Choroid plexus epithelial cell (primary cell): ENCODE data around the gene OPCML.

ENCODE experiments used
- DNase-seq: peaks from one replicate; pipeline ENCODE4 v3.0.0-alpha.2; 2010; ENCODE audit warnings: low read depth
- H3K4me3 ChIP-seq: 2 replicates; pipeline ENCODE4 v1.5.1; 2011; ENCODE audit warnings: low read depth, mild to moderate bottlenecking, control low read depth, low read length, moderate library complexity
- TF ChIP-seq, protein P1 (sequence below): conservative IDR thresholded peaks from 2 replicates; pipeline ENCODE4 v1.5.1; 2011; ENCODE audit warnings: low read depth, mild to moderate bottlenecking, control low read depth, inconsistent platforms, low read length, moderate library complexity

Gene OPCML

DNA sequence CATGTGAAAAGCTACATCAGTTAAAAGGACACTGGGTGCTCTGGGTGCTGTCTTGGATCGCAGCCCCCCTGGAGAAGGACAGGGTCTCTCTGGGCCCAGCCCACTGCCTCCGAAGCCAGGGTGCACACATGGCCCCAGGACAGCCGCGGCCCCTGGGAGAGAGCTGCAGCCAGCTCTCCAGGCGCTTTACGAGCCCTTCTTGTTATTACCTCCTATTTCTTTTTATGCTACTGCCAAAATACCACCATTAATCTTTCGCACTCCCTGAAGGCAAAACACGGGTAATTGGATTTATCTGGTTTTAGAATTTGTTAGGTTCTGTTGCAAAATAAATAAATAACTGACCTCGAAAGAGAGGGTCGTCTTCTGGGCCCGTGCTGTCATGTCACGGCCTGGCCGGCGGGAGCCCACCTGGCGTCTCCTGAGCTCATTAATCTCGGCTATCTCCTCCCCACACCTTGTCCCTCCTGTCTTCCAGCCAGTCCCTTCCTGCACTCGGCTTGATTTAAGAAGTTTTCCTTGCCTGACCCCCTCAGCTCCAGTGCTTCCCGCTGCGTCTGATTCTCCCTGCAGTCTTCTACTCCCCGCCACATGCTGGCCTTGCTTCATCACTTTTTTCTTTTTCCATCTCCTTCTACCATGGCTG is 611.7 kb downstream of the OPCML start:
- no peak overlapping the region for H3K4me3 ChIP-seq
- no peak for DNase-seq
- TF ChIP-seq, protein P1, sequence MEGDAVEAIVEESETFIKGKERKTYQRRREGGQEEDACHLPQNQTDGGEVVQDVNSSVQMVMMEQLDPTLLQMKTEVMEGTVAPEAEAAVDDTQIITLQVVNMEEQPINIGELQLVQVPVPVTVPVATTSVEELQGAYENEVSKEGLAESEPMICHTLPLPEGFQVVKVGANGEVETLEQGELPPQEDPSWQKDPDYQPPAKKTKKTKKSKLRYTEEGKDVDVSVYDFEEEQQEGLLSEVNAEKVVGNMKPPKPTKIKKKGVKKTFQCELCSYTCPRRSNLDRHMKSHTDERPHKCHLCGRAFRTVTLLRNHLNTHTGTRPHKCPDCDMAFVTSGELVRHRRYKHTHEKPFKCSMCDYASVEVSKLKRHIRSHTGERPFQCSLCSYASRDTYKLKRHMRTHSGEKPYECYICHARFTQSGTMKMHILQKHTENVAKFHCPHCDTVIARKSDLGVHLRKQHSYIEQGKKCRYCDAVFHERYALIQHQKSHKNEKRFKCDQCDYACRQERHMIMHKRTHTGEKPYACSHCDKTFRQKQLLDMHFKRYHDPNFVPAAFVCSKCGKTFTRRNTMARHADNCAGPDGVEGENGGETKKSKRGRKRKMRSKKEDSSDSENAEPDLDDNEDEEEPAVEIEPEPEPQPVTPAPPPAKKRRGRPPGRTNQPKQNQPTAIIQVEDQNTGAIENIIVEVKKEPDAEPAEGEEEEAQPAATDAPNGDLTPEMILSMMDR, result no peak

DNA sequence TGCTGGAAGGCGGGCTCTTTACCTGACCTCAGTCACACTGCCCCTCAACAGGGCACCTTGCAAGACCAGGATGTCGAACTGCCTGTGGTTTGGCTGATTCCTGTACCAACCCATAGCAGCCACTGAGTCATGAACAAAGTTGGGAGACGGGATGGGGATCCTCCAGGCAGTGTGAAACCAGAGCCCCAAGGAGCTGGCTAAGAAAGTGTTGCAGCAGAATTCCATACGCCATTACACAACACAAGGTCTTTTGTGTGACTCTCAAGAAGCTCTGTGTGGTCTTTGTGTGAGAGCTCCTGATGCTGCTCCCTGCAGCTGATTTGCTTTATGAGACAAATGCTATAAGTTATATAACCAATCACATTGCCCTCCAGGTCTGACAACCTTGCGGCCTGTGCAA is 617.7 kb downstream of the OPCML start:
- DNase-seq, result no peak
- H3K4me3 ChIP-seq, result no peak overlapping the region
- TF ChIP-seq, protein P1, result no peak

DNA sequence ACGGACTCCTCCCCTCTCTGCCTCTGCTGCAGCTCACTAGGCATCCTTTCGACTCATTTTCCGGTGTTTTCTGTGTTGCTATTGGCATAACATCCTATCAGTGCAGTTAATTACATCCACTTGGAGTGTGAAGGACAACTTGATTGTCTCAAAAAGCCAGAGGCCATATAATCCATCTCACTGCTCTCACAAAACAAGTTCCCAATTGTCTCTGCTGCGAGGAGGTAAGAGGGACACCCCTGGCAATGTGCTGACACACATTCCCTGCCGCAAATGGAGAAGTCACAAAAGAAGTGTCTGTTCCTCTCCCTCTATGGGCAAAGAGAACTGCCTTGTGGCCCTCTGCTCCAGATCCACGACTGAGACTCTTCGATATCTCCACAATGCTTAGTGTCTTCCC is 618.4 kb downstream of the OPCML start:
- no peak for DNase-seq
- TF ChIP-seq, protein P1, result no peak
- no peak overlapping the region for H3K4me3 ChIP-seq

- DNase-seq, result no peak
- TF ChIP-seq, protein P1, result no peak
- no peak overlapping the region for H3K4me3 ChIP-seq
Observed at GRCh38 chr11:132913295-132913694, 619.0 kb downstream of the OPCML start.

GRCh38 chr11:132911186-132911585 is 621.1 kb downstream of the OPCML start:
- H3K4me3 ChIP-seq, result no peak overlapping the region
- DNase-seq, result peak; percentile 80
- TF ChIP-seq, protein P1, result no peak

DNA sequence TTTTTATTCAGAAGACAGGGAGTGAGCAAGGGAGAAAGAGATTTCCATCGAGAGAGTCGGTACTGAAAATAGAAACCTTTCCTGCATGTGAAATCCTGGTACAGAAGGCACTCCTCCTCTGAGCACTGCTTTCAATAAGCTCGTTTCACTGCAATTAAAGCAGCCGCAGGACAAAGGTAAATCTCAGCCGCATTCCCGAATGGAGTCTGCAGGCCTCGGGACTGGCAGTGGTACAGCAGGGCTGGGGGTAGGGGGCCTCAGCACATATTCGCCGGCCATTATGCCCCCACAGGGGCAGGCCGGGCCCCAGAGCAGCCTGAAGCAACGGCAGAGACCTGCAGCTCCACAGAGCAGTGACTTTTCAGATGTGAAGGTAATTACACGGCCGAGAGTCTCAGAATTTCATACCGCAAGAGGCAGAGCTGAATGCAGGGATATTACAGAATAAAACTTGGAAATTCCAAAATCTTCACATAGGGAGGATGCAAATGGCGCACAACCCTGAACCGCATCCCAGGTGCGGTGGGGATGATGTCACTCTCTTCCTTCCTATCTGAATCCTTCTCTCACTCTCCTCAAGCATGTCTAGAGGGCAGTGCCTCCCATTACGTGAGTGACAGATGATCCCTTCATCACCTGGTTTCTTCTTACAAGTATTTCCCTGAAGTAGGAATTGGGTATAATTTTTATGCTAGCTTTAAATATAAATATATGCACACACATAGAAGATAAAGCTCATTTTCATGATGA is 622.1 kb downstream of the OPCML start:
- TF ChIP-seq, protein P1, result no peak
- no peak for DNase-seq
- no peak overlapping the region for H3K4me3 ChIP-seq
